GM13976 (cell line): Measurements from ENCODE around the gene PRM3.
"Not testable (repeated sequence)": the region's sequence is repeated elsewhere in the genome, so short reads cannot be mapped to it uniquely, and the experiment has no call there.

Experiments
- DNase-seq: peaks from one replicate; pipeline ENCODE4 v3.0.0; 2012; ENCODE audit warnings: low spot score
- in situ Hi-C: fragments of 300-500 bp; cut with MboI; formaldehyde crosslinking; loops from one replicate; pipeline ENCODE4 v1.12.0; 2022; ENCODE audit warnings: low sequenced_read_pairs, mixed read lengths, inconsistent platforms; ENCODE audit not compliant: unreplicated experiment
- TF ChIP-seq, protein P1 (sequence below): IDR thresholded peaks from 2 replicates; pipeline ENCODE4 v1.5.1; 2012; ENCODE audit warnings: borderline replicate concordance, mild to moderate bottlenecking; ENCODE audit not compliant: insufficient read depth; ENCODE audit errors: extremely low read depth, missing control alignments, control extremely low read depth

Gene PRM3

DNA sequence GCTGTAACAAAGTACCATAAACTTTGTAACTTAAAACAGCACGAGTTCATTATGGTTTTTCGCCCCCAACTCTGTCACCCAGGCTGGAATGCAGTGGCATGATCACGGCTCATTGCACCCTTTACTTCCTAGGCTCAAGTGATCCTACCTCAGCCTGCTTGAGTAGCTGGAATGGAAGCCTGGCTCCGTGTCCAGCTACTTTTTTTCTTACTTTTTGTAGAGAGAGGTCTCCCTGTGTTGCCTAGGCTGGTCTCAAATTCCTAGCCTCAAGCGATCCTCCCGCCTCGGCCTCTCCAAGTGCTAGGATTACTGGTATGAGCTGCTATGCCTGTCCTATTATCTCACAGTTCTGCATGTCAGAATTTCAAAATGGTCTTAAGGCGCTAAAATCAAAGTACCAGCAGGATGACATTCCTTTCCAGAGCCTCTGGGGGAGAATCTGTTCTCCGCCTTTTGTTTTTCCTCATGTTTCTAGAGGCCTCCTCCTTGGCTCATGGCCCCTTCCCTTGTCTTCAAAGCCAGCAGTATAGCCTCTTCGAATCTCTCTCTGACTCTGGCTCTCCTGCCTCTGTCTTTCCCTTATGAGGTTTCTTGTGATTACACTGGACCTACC is 17.8 kb upstream of the PRM3 start:
- in situ Hi-C loops = no loop called here
- no peak for DNase-seq
- TF ChIP-seq, protein P1, sequence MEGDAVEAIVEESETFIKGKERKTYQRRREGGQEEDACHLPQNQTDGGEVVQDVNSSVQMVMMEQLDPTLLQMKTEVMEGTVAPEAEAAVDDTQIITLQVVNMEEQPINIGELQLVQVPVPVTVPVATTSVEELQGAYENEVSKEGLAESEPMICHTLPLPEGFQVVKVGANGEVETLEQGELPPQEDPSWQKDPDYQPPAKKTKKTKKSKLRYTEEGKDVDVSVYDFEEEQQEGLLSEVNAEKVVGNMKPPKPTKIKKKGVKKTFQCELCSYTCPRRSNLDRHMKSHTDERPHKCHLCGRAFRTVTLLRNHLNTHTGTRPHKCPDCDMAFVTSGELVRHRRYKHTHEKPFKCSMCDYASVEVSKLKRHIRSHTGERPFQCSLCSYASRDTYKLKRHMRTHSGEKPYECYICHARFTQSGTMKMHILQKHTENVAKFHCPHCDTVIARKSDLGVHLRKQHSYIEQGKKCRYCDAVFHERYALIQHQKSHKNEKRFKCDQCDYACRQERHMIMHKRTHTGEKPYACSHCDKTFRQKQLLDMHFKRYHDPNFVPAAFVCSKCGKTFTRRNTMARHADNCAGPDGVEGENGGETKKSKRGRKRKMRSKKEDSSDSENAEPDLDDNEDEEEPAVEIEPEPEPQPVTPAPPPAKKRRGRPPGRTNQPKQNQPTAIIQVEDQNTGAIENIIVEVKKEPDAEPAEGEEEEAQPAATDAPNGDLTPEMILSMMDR = no peak

DNA sequence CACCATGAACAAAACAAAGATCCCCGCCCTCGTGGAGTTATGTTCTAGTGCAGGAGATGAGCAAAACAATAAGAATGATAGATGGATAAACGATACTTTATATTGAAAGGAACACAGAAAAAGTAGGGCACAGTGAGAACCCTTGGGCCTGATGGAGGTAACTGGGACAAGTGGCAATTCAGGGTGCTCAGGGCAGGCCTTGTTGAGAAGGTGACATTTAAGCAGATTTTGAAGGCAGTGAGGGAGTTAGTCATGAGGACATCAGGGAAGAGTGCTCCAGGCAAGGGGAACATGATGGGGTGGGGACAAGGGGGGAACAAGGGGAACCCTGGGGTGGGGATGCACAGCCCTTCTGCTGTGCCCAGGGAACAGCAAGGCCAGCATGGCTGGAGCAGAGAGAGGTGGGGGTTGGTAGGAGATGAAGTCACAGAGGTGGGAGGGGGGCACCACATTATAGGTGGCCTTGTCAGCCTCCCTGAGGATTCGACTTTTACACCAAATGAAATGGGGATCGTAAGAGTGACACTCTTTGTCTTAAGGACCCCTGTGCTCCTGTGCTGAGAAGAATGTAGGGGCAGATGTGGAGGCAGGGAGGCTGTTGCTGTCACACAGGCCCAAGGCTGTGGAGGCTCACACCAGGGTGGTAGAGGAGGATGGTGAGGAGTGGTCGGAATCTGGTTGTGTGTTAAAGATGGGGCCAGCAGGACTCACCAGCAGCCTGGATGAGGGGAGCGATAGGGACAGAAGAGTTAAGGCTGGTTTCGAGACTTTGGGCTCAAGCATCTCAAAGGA is 16.9 kb upstream of the PRM3 start:
- in situ Hi-C loops = no loop called here
- TF ChIP-seq, protein P1 = no peak

DNA sequence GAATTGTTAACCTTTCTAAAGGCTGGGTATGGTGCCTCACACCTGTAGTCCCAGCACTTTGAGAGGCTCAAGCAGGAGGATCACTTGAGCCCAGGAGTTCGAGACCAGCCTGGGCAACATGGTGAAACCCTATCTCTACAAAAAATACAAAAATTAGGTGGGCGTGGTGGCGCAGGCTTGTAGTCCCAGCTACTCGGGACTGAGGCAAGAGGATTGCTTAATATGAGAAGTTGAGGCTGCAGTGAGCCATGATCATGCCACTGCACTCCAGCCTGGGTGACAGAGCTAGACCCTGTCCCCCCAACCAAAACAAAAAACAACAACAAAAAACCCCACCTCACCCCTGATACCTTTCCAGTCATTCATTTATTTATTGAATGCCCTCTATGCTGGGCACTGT is 16.3 kb upstream of the PRM3 start:
- DNase-seq, in situ Hi-C loops: not testable (repeated sequence)

More for the DNA sequence above, 16.9 kb upstream of the PRM3 start:
- DNase-seq = no peak

DNA sequence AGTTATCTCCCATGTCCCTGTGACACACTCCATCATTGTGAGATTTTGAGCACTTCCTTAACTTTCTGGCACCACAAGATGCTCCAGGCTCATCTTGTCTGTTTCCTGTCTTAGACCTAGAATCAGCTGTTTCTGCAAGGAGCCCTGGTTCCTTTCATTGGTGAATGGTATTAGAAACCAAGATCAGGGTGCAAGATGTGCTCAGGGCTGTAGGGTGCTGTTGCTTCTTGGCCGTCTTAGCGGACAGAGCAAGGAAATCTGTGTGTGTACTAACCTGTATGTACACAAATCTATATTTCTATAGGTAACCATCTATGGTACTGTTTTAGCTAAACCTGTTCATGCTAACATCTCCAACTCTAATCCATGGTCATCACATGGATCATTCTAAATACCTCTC is 15.8 kb upstream of the PRM3 start:
- DNase-seq = no peak
- in situ Hi-C loops = no loop called here
- TF ChIP-seq, protein P1 = no peak

DNA sequence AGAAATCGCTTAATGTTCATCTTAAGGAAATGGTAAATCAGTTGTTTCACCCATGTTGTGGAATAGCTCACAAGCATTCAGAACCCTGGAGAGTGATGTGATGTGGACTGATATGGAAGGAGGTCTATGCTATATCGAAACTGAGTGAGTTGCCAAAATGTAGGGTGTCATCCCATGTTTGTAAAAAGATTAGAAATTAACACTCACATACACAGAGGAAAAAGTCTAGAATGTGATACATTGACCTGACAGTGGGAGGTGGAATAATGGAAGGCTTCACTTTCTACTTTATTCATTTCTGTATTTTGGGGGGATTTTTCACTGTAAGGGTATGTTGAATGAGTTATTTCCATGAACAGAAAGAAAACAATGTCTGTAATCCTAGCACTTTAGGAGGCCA is 12.4 kb upstream of the PRM3 start:
- TF ChIP-seq, protein P1 = no peak
- in situ Hi-C loops = no loop called here

DNA sequence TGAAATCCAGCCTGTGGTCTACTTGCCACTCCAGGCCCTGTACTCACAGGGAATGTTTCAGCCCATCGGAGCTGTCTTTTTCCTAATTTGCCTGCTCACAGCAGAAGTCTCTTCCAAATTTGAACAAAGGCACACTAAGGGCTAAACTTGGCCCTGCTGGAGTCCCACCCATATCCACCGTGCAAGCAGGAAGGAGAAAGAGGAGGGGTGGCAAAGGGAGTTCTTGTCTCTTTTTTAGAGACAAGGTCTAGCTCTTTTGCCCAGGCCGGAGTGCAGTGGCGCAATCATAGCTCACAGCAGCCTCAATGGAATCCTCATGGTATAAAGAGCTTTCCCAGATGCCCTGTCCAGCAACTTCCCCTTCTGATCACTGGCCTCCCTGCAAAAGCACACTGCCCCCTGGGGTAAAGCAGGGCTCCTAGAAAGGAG is 10.4 kb upstream of the PRM3 start:
- in situ Hi-C loops = no loop called here
- DNase-seq = no peak
- TF ChIP-seq, protein P1 = no peak

More for the DNA sequence above, 12.4 kb upstream of the PRM3 start:
- no peak for DNase-seq
